KMS-11 (cell line): Measurements from ENCODE around the gene PARD3B.

ENCODE experiments used
- H2AFZ ChIP-seq: fragments of 200-600 bp; sonication (generic); 2 replicates; pipeline ENCODE4 v1.6.1; 2016; ENCODE audit warnings: antibody characterized with exemption, mixed run types, low read depth
- H3K27ac ChIP-seq: fragments of 200-600 bp; sonication (generic); 2 replicates; pipeline ENCODE4 v1.6.1; 2016; ENCODE audit warnings: mild to moderate bottlenecking, mixed run types
- H3K27me3 ChIP-seq: fragments of 200-600 bp; sonication (generic); 2 replicates; pipeline ENCODE4 v1.6.1; 2017; ENCODE audit warnings: mild to moderate bottlenecking, low read depth, mixed run types, moderate library complexity; ENCODE audit not compliant: insufficient read depth
- H3K36me3 ChIP-seq: fragments of 200-600 bp; sonication (generic); 2 replicates; pipeline ENCODE4 v1.6.1; 2017; ENCODE audit warnings: mild to moderate bottlenecking, mixed run types; ENCODE audit not compliant: insufficient read depth
- H3K4me1 ChIP-seq: fragments of 200-600 bp; sonication (generic); 2 replicates; pipeline ENCODE4 v1.6.1; 2016; ENCODE audit warnings: mild to moderate bottlenecking, low read depth, mixed run types; ENCODE audit not compliant: poor library complexity, severe bottlenecking
- H3K4me2 ChIP-seq: fragments of 200-600 bp; sonication (generic); 2 replicates; pipeline ENCODE4 v1.7.0; 2016; ENCODE audit warnings: mild to moderate bottlenecking, mixed run types
- H3K4me3 ChIP-seq: fragments of 200-600 bp; sonication (generic); IDR thresholded peaks from 2 replicates; pipeline ENCODE4 v1.6.1; 2017; ENCODE audit warnings: low read depth, low read length, mixed read lengths; ENCODE audit not compliant: insufficient read depth
- H3K79me2 ChIP-seq: fragments of 200-600 bp; sonication (generic); 2 replicates; pipeline ENCODE4 v1.6.1; 2016; ENCODE audit warnings: low read depth, mixed run types; ENCODE audit not compliant: insufficient read depth
- H3K9ac ChIP-seq: fragments of 200-600 bp; sonication (generic); 2 replicates; pipeline ENCODE4 v1.6.1; 2016; ENCODE audit warnings: mild to moderate bottlenecking, mixed run types
- H4K20me1 ChIP-seq: fragments of 200-600 bp; sonication (generic); 2 replicates; pipeline ENCODE4 v1.6.1; 2016; ENCODE audit warnings: mild to moderate bottlenecking, mixed run types; ENCODE audit not compliant: insufficient read depth
- TF ChIP-seq, protein P1 (sequence below): fragments of 200-600 bp; sonication (generic); conservative IDR thresholded peaks from 2 replicates; pipeline ENCODE4 v1.6.1; 2017; ENCODE audit warnings: low read depth, mild to moderate bottlenecking, antibody characterized with exemption, low read length, moderate library complexity, mixed read lengths

The PARD3B gene

DNA sequence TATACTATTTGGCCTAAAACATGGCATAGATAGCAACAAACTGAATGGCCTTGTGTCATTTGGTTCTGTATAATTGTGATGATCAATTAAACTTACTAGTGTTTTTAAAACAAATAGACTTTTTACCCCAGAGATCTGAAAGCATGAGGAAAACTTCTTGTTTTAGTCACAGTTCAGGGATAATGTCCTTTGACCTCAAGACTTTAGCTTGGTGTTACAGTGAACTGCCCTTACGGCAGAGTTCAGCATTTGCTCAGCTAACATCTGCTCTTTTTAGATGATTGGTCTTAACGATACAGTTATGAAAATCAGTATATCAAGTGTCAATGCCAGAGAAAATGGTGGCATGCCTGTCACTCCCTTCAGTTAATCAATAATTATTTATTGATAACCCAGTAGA lies 429.2 kb downstream of the PARD3B start:
- Histone ChIP-seq H3K79me2 (no peaks in the 10 kb centered on the region), H3K36me3 (no peaks in the 10 kb centered on the region), H4K20me1 (no peaks in the 10 kb centered on the region), H3K4me3 (no peak overlapping the region), H3K27me3 (no peaks in the 10 kb centered on the region), H2AFZ (no peak overlapping the region), H3K4me2 (no peak overlapping the region), H3K27ac (no peak overlapping the region), H3K4me1 (no peaks in the 10 kb centered on the region), H3K9ac (no peak overlapping the region)
- TF ChIP-seq, protein P1, sequence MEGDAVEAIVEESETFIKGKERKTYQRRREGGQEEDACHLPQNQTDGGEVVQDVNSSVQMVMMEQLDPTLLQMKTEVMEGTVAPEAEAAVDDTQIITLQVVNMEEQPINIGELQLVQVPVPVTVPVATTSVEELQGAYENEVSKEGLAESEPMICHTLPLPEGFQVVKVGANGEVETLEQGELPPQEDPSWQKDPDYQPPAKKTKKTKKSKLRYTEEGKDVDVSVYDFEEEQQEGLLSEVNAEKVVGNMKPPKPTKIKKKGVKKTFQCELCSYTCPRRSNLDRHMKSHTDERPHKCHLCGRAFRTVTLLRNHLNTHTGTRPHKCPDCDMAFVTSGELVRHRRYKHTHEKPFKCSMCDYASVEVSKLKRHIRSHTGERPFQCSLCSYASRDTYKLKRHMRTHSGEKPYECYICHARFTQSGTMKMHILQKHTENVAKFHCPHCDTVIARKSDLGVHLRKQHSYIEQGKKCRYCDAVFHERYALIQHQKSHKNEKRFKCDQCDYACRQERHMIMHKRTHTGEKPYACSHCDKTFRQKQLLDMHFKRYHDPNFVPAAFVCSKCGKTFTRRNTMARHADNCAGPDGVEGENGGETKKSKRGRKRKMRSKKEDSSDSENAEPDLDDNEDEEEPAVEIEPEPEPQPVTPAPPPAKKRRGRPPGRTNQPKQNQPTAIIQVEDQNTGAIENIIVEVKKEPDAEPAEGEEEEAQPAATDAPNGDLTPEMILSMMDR: no peak

DNA sequence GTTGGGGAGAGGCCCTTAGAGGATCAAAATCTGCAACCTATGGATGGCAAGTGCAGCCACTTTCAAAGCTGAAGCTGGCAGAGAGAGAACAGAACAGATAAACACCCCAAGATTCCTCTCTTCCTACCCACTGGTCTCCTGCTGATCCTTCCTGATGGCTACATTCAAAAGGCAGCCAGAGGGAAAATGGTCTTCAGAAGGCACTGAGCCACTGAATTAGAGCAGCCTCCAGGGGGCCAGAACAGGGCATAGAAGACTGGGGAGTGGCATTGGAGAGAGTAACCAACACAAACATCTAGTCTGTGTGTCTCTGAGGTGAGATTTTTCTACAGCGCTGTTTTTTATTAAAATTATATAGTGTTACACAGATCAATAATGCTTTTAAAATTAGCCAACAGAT lies 432.6 kb downstream of the PARD3B start:
- H3K9ac ChIP-seq: no peak overlapping the region
- TF ChIP-seq, protein P1: no peak
- H3K27ac ChIP-seq: no peak overlapping the region
- no peak overlapping the region for H2AFZ ChIP-seq
- no peak overlapping the region for H3K4me2 ChIP-seq
- no peaks in the 10 kb centered on the region for H4K20me1 ChIP-seq
- no peaks in the 10 kb centered on the region for H3K36me3 ChIP-seq
- H3K79me2 ChIP-seq: no peaks in the 10 kb centered on the region
- peaks cover 11% of the 10 kb centered on the region for H3K4me1 ChIP-seq
- H3K4me3 ChIP-seq: no peak overlapping the region
- H3K27me3 ChIP-seq: no peaks in the 10 kb centered on the region

DNA sequence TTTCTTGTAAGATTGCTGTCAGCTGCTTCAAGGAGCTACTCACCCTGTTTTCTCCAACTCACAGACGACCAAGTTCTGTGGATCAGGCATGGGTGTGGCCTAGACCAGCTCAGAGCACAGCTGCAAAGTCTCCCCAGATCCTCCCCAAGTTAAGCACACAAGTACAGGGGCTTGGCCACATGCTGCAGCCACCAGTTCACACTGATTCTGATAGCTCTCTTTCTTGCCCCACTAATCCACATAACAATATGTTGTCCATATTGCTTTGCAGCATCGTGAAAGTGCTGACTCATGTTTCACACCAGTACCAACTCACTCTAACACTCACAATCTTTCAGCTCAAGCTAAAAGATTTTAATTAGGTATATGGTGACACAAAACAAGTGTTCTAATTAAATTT lies 437.0 kb downstream of the PARD3B start:
- Histone ChIP-seq H4K20me1 (no peaks in the 10 kb centered on the region), H3K27me3 (no peaks in the 10 kb centered on the region), H3K9ac (no peak overlapping the region), H2AFZ (peak overlapping the region; percentile 29; the same call in 1 of the 2 replicates), H3K4me3 (no peak overlapping the region), H3K4me1 (peaks cover 11% of the 10 kb centered on the region), H3K36me3 (no peaks in the 10 kb centered on the region), H3K79me2 (no peaks in the 10 kb centered on the region), H3K4me2 (no peak overlapping the region), H3K27ac (no peak overlapping the region; the same call in 1 of the 2 replicates)
- TF ChIP-seq, protein P1: no peak

DNA sequence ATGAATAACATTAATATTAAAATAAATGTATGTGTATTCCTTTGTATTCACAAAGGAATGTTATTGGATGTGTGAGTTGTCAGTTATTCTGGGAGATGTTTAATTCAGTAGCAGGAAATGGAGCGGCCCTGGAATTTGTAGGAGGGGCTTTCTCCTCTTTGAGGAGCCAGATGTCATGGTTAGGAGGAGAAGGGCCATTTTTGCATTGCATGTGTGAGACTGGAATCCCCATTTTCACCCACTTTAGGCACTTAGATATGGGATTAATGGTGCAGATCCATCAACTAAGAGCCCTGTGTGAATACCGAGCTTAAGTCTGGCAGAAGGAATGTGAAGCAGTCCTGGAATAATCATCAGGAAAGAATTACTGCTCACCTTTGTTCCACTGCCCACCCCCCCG lies 439.2 kb downstream of the PARD3B start:
- Histone ChIP-seq H3K9ac (no peak overlapping the region), H3K36me3 (no peaks in the 10 kb centered on the region), H2AFZ (no peak overlapping the region), H4K20me1 (no peaks in the 10 kb centered on the region), H3K27ac (no peak overlapping the region), H3K4me3 (no peak overlapping the region), H3K4me2 (no peak overlapping the region), H3K79me2 (no peaks in the 10 kb centered on the region), H3K4me1 (peaks cover 11% of the 10 kb centered on the region), H3K27me3 (no peaks in the 10 kb centered on the region)
- TF ChIP-seq, protein P1: no peak
